SK-N-SH (cell line): ENCODE measurements around the gene QKI.

Experiments used
- CTCF ChIP-seq: fragments of 200-600 bp; sonication (generic); IDR thresholded peaks from 2 replicates; pipeline ENCODE4 v1.6.1; 2017; ENCODE audit warnings: antibody characterized with exemption, mild to moderate bottlenecking, moderate library complexity
- EP300 ChIP-seq, 2 experiments: IDR thresholded peaks; 2 replicates each; pipeline versions ENCODE4 v1.4.0 to v1.6.1; 2012; ENCODE audit warnings: borderline replicate concordance in 1 of 2, low read depth in 1 of 2, low read length in 1 of 2
- EZH2phosphoT487 ChIP-seq: fragments of 200-600 bp; sonication (generic); IDR thresholded peaks from 2 replicates; pipeline ENCODE4 v1.6.1; 2017; ENCODE audit warnings: low read depth, mixed run types, mild to moderate bottlenecking, antibody characterized with exemption, moderate library complexity, borderline replicate concordance
- FOSL2 ChIP-seq: IDR thresholded peaks from 2 replicates; pipeline ENCODE4 v1.4.0; 2012; ENCODE audit warnings: low read depth, mild to moderate bottlenecking, moderate library complexity, borderline replicate concordance
- IRF3 ChIP-seq: fragments of 150-350 bp; IDR thresholded peaks from 2 replicates; pipeline ENCODE4 v1.6.1; 2016; ENCODE audit warnings: mild to moderate bottlenecking, low read depth, low read length
- MAX ChIP-seq: IDR thresholded peaks from 2 replicates; pipeline ENCODE4 v1.4.0; 2012; ENCODE audit warnings: low read depth
- NRF1 ChIP-seq: IDR thresholded peaks from 2 replicates; pipeline ENCODE4 v1.6.1; 2012; ENCODE audit warnings: low read depth, mild to moderate bottlenecking, low read length
- POLR2AphosphoS5 ChIP-seq: IDR thresholded peaks from 2 replicates; pipeline ENCODE4 v1.6.1; 2012; ENCODE audit warnings: low read depth, low read length
- RAD21 ChIP-seq: IDR thresholded peaks from 2 replicates; pipeline ENCODE4 v1.6.1; 2012; ENCODE audit warnings: mild to moderate bottlenecking, low read length
- REST ChIP-seq: IDR thresholded peaks from 2 replicates; pipeline ENCODE4 v1.6.1; 2012; ENCODE audit warnings: mild to moderate bottlenecking, low read depth, low read length, moderate library complexity
- SIN3A ChIP-seq: IDR thresholded peaks from 2 replicates; pipeline ENCODE4 v1.6.1; 2012; ENCODE audit warnings: low read depth, mild to moderate bottlenecking, low read length, moderate library complexity, borderline replicate concordance
- TAF1 ChIP-seq: IDR thresholded peaks from 2 replicates; pipeline ENCODE4 v1.6.1; 2012; ENCODE audit warnings: low read depth, mild to moderate bottlenecking, low read length, moderate library complexity, borderline replicate concordance
- YY1 ChIP-seq: IDR thresholded peaks from 2 replicates; pipeline ENCODE4 v1.4.0; 2012; ENCODE audit warnings: low read depth, mild to moderate bottlenecking

- no peak for TF ChIP-seq SIN3A
- TF ChIP-seq IRF3, result no peak
- no peak for TF ChIP-seq TAF1
- no peak for TF ChIP-seq EZH2phosphoT487
- TF ChIP-seq YY1, result no peak
- TF ChIP-seq CTCF, result no peak
- no peak for TF ChIP-seq REST
- no peak for TF ChIP-seq NRF1
- TF ChIP-seq EP300 (IDR thresholded peaks at IDR 0.05; ENCODE audit: borderline replicate concordance in 1 of 2, low read depth in 1 of 2, low read length in 1 of 2), result no peak
- TF ChIP-seq POLR2AphosphoS5, result no peak
- no peak for TF ChIP-seq RAD21
- TF ChIP-seq MAX, result no peak
- TF ChIP-seq FOSL2, result no peak
These were observed 25.2 kb upstream of the QKI start for GRCh38 chr6:163389354-163389753.
